GM12878 (cell line): ENCODE measurements around the gene AXDND1. TPM values are rescaled to one million over a fixed set of nuclear protein-coding genes. Genes with fewer than 3 reads are reported as not detected.

Experiments used
- ATAC-seq: fragments of 200-7000 bp; cut with Tn5 transposase; 3 replicates; pipeline ENCODE4 v1.9.1; 2020; ENCODE audit warnings: mild to moderate bottlenecking, moderate library complexity
- BruUV-seq: library from RNA; stranded (reverse); fragments of 400-500 nt; replicated peaks from 2 replicates; lab custom pipeline; 2021; lab: Mats Ljungman, UMichigan
- CTCF ChIA-PET: fragments of 300-600 bp; sonication (Branson Sonifier 250); formaldehyde crosslinking; extraction: SDS; loops from one replicate; lab custom pipeline; 2021; ENCODE audit warnings: inconsistent platforms; lab: Yijun Ruan, JAX
- POLR2A ChIA-PET: fragments of 350-600 bp; formaldehyde crosslinking; extraction: SDS; loops from one replicate; lab custom pipeline; 2021; ENCODE audit warnings: inconsistent platforms; lab: Charles Lee
- RAD21 ChIA-PET: fragments of 300-600 bp; sonication (Branson Sonifier 250); formaldehyde crosslinking; loops from one replicate; lab custom pipeline; 2023; ENCODE audit warnings: antibody characterized with exemption; ENCODE audit not compliant: unreplicated experiment; lab: Charles Lee
- SMC1A ChIA-PET: fragments of 300-600 bp; sonication (Branson Sonifier 250); formaldehyde crosslinking; loops from one replicate; lab custom pipeline; 2023; ENCODE audit not compliant: unreplicated experiment, uncharacterized antibody; lab: Charles Lee
- DNase-seq: peaks from one replicate; pipeline ENCODE4 v3.0.0-alpha.2; 2011; ENCODE audit warnings: low read depth, low spot score
- FAIRE-seq: peaks from 3 replicates; lab custom pipeline; 2011; peaks lifted over from hg19 to GRCh38; lab: Jason Lieb, UNC
- H2AFZ ChIP-seq: 2 replicates; pipeline ENCODE4 v1.6.0; 2011; ENCODE audit warnings: low read depth, low read length, control low read depth; ENCODE audit not compliant: control insufficient read depth
- H3K27ac ChIP-seq: 2 replicates; pipeline ENCODE4 v1.5.1; 2011; ENCODE audit warnings: control low read depth; ENCODE audit not compliant: control insufficient read depth, insufficient read depth
- H3K27me3 ChIP-seq, 2 experiments: replicated peaks in 1 of 2; 2 replicates each; pipeline versions ENCODE4 v1.6.0 to v1.6.1; 2011; ENCODE audit warnings: low read length in 1 of 2; ENCODE audit not compliant: control insufficient read depth in 2 of 2, insufficient read depth in 2 of 2
- H3K36me3 ChIP-seq, 2 experiments: 2 replicates each; pipeline ENCODE4 v1.5.1; 2011; ENCODE audit warnings: low read length in 1 of 2; ENCODE audit not compliant: control insufficient read depth in 2 of 2, insufficient read depth in 2 of 2
- H3K4me1 ChIP-seq: 2 replicates; pipeline ENCODE4 v1.6.1; 2011; ENCODE audit warnings: mild to moderate bottlenecking, low read length, moderate library complexity, mixed read lengths; ENCODE audit not compliant: control insufficient read depth, insufficient read depth
- H3K4me2 ChIP-seq: 2 replicates; pipeline ENCODE4 v1.6.0; 2011; ENCODE audit warnings: control low read depth; ENCODE audit not compliant: control insufficient read depth, insufficient read depth
- H3K4me3 ChIP-seq: fragments of 200-600 bp; sonication (generic); 2 replicates; pipeline ENCODE4 v1.5.1; 2016
- H3K79me2 ChIP-seq: 2 replicates; pipeline ENCODE4 v1.6.0; 2011; ENCODE audit warnings: low read length; ENCODE audit not compliant: control insufficient read depth, insufficient read depth
- H3K9ac ChIP-seq: 2 replicates; pipeline ENCODE4 v1.8.0; 2011; ENCODE audit warnings: low read length, control low read depth, mixed read lengths; ENCODE audit not compliant: control insufficient read depth, insufficient read depth
- H3K9me3 ChIP-seq: replicated peaks from 3 replicates; pipeline ENCODE4 v1.5.1; 2011; ENCODE audit warnings: mild to moderate bottlenecking, low read length; ENCODE audit not compliant: control insufficient read depth, insufficient read depth
- H4K20me1 ChIP-seq: 2 replicates; pipeline ENCODE4 v1.6.0; 2011; ENCODE audit not compliant: control insufficient read depth, insufficient read depth
- BCL11A ChIP-seq: IDR thresholded peaks from 2 replicates; pipeline ENCODE4 v1.6.1; 2011; ENCODE audit warnings: low read depth, low read length
- MXI1 ChIP-seq: fragments of 150-350 bp; IDR thresholded peaks from 2 replicates; pipeline ENCODE4 v1.6.1; 2011; ENCODE audit warnings: low read depth, mild to moderate bottlenecking, inconsistent platforms, low read length, improper control_type of control experiment
- MYC ChIP-seq: IDR thresholded peaks from 2 replicates; pipeline ENCODE4 v1.6.1; 2011; ENCODE audit warnings: mild to moderate bottlenecking, low read length, moderate library complexity, inconsistent platforms; ENCODE audit not compliant: insufficient read depth, insufficient replicate concordance, insufficient read length, severe bottlenecking
- POLR2A ChIP-seq: IDR thresholded peaks from 2 replicates; pipeline ENCODE4 v1.6.1; 2011; ENCODE audit warnings: low read depth, mild to moderate bottlenecking, low read length
- RAD21 ChIP-seq: IDR thresholded peaks from 2 replicates; pipeline ENCODE4 v1.6.1; 2011; ENCODE audit warnings: mild to moderate bottlenecking, low read depth, low read length, moderate library complexity; ENCODE audit not compliant: insufficient read depth
- SRF ChIP-seq, 2 experiments: IDR thresholded peaks; 2 replicates each; pipeline ENCODE4 v1.6.1; 2011; ENCODE audit warnings: low read depth in 2 of 2, low read length in 2 of 2, mild to moderate bottlenecking in 1 of 2, moderate library complexity in 1 of 2
- USF1 ChIP-seq: IDR thresholded peaks from 2 replicates; pipeline ENCODE4 v1.6.1; 2011; ENCODE audit warnings: borderline replicate concordance, low read depth, mild to moderate bottlenecking, moderate library complexity, mixed read lengths, low read length; ENCODE audit not compliant: insufficient read depth; ENCODE audit errors: extremely low read length
- WGBS: methylation state at CpG from one replicate; pipeline ENCODE4 v1.1.6; 2016; ENCODE audit warnings: low lambda C conversion rate; ENCODE audit not compliant: insufficient replicate concordance, insufficient coverage; ENCODE audit errors: missing lambda C conversion rate; 5-methylcytosine and 5-hydroxymethylcytosine counted together
- in situ Hi-C: fragments of 300-500 bp; cut with MboI; formaldehyde crosslinking; loops from 9 replicates; pipeline ENCODE4 v1.14.3; 2018; ENCODE audit warnings: mixed read lengths
- intact Hi-C: fragments of 100-400 bp; cut with micrococcal nuclease; formaldehyde crosslinking; loops from one replicate; pipeline ENCODE4 v1.14.2; 2022; ENCODE audit not compliant: unreplicated experiment
- polyA plus RNA-seq, 11 experiments: library from polyadenylated mRNA; depleted of rRNA in 4 of 11; unstranded in 6 of 11; stranded (reverse) in 5 of 11; fragments of >200 nt; fragmentation: Nextera tagmentation in 4 of 11; fragmentation: Illumina TruSeq in 1 of 11; extraction: Ambion mirVana in 4 of 11; extraction: Trizol in 1 of 11; gene quantifications; 1 replicate in 1 of 11; 2 replicates in 10 of 11; pipeline versions ENCODE4 v1.2.1 to v1.2.3, GENCODE V29; 2011 to 2016; ENCODE audit warnings: inconsistent platforms in 2 of 11, missing spikeins in 2 of 11, low read depth in 1 of 11
- total RNA-seq, 4 experiments: library from RNA; depleted of rRNA in 3 of 4; stranded (reverse); fragments of >200 nt in 3 of 4; fragmentation: Illumina TruSeq in 1 of 4; extraction: Trizol in 1 of 4; gene quantifications; 2 replicates each; pipeline versions ENCODE4 v1.2.1 to v1.2.3, GENCODE V29; 2013 to 2021

The AXDND1 gene
- total and polyA plus RNA-seq, 10 of the 15 experiments (the other 5 are each of a cell fraction or from before 2014, with no cell fraction given), result 0.12 to 0.84 (median 0.42) TPM

- peaks cover 0 to 5% of the 10 kb centered on the region in 2 experiments; a peak in 2 of 4 replicates for H3K36me3 ChIP-seq
- in situ Hi-C loops, result no loop called here
- no peak for TF ChIP-seq MXI1
- TF ChIP-seq MYC, result no peak
- TF ChIP-seq USF1, result no peak
- RAD21 ChIA-PET, result no interaction called here
- intact Hi-C loops, result no loop called here
- SMC1A ChIA-PET, result interaction anchor here (0.8 kb wide), 1 partner anchor 31 kb away, joined by 3 read pairs; no protein-coding TSS in a partner anchor
- H4K20me1 ChIP-seq, result no peaks in the 10 kb centered on the region
- H3K4me3 ChIP-seq, result no peak overlapping the region
- POLR2A ChIA-PET, result no interaction called here
- peaks cover 7% of the 10 kb centered on the region for H3K9me3 ChIP-seq
- H3K27me3 ChIP-seq, result no peaks in the 10 kb centered on the region
- no peak for DNase-seq
- WGBS, result 73% methylated on average over 2 of the region's 2 CpGs
- CTCF ChIA-PET, result interaction anchor here (1.0 kb wide), 2 partner anchors 8 to 205 kb away, joined by 4 read pairs; no protein-coding TSS in a partner anchor
- no peak for ATAC-seq
- FAIRE-seq, result no peak
- no peak overlapping the region for H3K9ac ChIP-seq
- no peak overlapping the region for H3K4me2 ChIP-seq
- 0 out of 2 replicates have a peak, but pooled peaks cover 4% of the 10 kb centered on the region for H3K4me1 ChIP-seq
- 0 out of 2 replicates have a peak, but pooled peaks cover 2% of the 10 kb centered on the region for H3K79me2 ChIP-seq
- BruUV-seq, result TSS peak; percentile 33
- H2AFZ ChIP-seq, result no peak overlapping the region
- no peak overlapping the region for H3K27ac ChIP-seq
Observed at GRCh38 chr1:179325836-179326235, 39.9 kb upstream of the AXDND1 start.

GRCh38 chr1:179326746-179327145, 39.0 kb upstream of the AXDND1 start:
- no peak overlapping the region for H3K4me2 ChIP-seq
- POLR2A ChIA-PET, result no interaction called here
- SMC1A ChIA-PET, result no interaction called here
- TF ChIP-seq RAD21 (no peak), BCL11A (no peak), POLR2A (no peak), SRF (IDR thresholded peaks at IDR 0.05; ENCODE audit: low read depth in 2 of 2, low read length in 2 of 2) (no peak)
- no peak overlapping the region for H3K27ac ChIP-seq
- FAIRE-seq (no peak), DNase-seq (no peak), ATAC-seq (no peak)
- H3K4me1 ChIP-seq, result 0 out of 2 replicates have a peak, but pooled peaks cover 4% of the 10 kb centered on the region
- H2AFZ ChIP-seq, result no peak overlapping the region
- 95% methylated on average over 3 of the region's 3 CpGs for WGBS
- no peak overlapping the region for H3K9ac ChIP-seq
- RAD21 ChIA-PET, result no interaction called here
- peaks cover 0 to 5% of the 10 kb centered on the region in 2 experiments; a peak in 2 of 4 replicates for H3K36me3 ChIP-seq
- CTCF ChIA-PET, result interaction anchor here (0.7 to 1.0 kb wide), 3 partner anchors 9 to 221 kb away, joined by 3 to 4 read pairs (median 4); no protein-coding TSS in a partner anchor
- in situ Hi-C loops, result no loop called here
- peaks cover 7% of the 10 kb centered on the region for H3K9me3 ChIP-seq
- H3K27me3 ChIP-seq, result no peaks in the 10 kb centered on the region
- no peaks in the 10 kb centered on the region for H4K20me1 ChIP-seq
- intact Hi-C loops, result no loop called here
- H3K4me3 ChIP-seq, result no peak overlapping the region
- no TSS peak for BruUV-seq
- H3K79me2 ChIP-seq, result no peaks in the 10 kb centered on the region
